Measurements from ENCODE around the gene DNAH2.

GRCh38 chr17:7674934-7675333, 42.6 kb upstream of the DNAH2 start:
- TF ChIP-seq CTCF (IDR thresholded peaks at IDR 0.05) (no peak), REST (IDR thresholded peaks at IDR 0.05; ENCODE audit: insufficient read depth in 1 of 2, low read depth in 2 of 2, low read length in 1 of 2) (no peak)
